Tibial nerve (tissue), 4 donors: ENCODE results near the gene GBGT1. TPM values are rescaled to one million over a fixed set of nuclear protein-coding genes. Genes with fewer than 3 reads are reported as not detected.

Experiments
- DNase-seq, 2 donors: peaks; one replicate each; pipeline ENCODE4 v3.0.0-alpha.2; 2019; ENCODE audit warnings: low spot score in 2 of 2
- H3K27ac ChIP-seq, 4 donors: fragments of 200-600 bp; sonication (generic) in 3 of 4; one replicate each; pipeline ENCODE4 v1.5.1; 2017 to 2019; ENCODE audit warnings: mild to moderate bottlenecking in 1 of 4
- H3K27me3 ChIP-seq, 2 donors: fragments of 200-600 bp; sonication (generic) in 1 of 2; one replicate each; pipeline versions ENCODE4 v1.5.1 to v1.6.0; 2017 to 2019
- H3K36me3 ChIP-seq, 3 donors: fragments of 200-600 bp; sonication (generic); one replicate each; pipeline ENCODE4 v1.5.1; 2018 to 2019
- H3K4me1 ChIP-seq, 4 donors: fragments of 200-600 bp; sonication (generic) in 3 of 4; one replicate each; pipeline ENCODE4 v1.5.1; 2017 to 2019
- H3K4me3 ChIP-seq, 4 donors: fragments of 200-600 bp; sonication (generic) in 3 of 4; one replicate each; pipeline ENCODE4 v1.5.1; 2017 to 2019; ENCODE audit warnings: mild to moderate bottlenecking in 1 of 4, moderate library complexity in 1 of 4
- H3K9me3 ChIP-seq, 4 donors: fragments of 200-600 bp; sonication (generic) in 3 of 4; one replicate each; pipeline ENCODE4 v1.5.1; 2017 to 2019
- EP300 ChIP-seq, 2 donors: sonication (generic); formaldehyde crosslinking; IDR thresholded peaks; one replicate each; pipeline ENCODE4 v1.6.1; 2017; ENCODE audit warnings: antibody characterized with exemption in 2 of 2, mild to moderate bottlenecking in 1 of 2
- POLR2A ChIP-seq, 2 donors: fragments of 450-650 bp; IDR thresholded peaks; one replicate each; pipeline ENCODE4 v1.6.1; 2017; ENCODE audit warnings: antibody characterized with exemption in 2 of 2, mild to moderate bottlenecking in 2 of 2, moderate library complexity in 2 of 2
- WGBS, 2 donors: methylation state at CpG; one replicate each; pipeline ENCODE4 v1.1.5; 2018; 5-methylcytosine and 5-hydroxymethylcytosine counted together
- total RNA-seq, 4 donors: library from RNA; depleted of rRNA; stranded (reverse); fragments of >200 nt; gene quantifications; one replicate each; pipeline ENCODE4 v1.1.0, GENCODE V29; 2016
- TF ChIP-seq, protein P1 (sequence below), 5 experiments: fragments of 200-600 bp in 3 of 5; fragments of 450-650 bp in 2 of 5; sonication (generic) in 3 of 5; IDR thresholded peaks; one replicate each; pipeline ENCODE4 v1.5.1; 2016 to 2019; ENCODE audit warnings: antibody characterized with exemption in 5 of 5, mild to moderate bottlenecking in 3 of 5, moderate library complexity in 2 of 5

Gene GBGT1
- total RNA-seq, 4 donors from 2014 or later = 15.3 to 63.3 (median 36.8) TPM

GRCh38 chr9:133109931-133110650 lies 53.6 kb downstream of the GBGT1 start:
- Histone ChIP-seq H3K27me3 (no peaks in the 10 kb centered on the region), H3K9me3 (no peaks in the 10 kb centered on the region), H3K27ac (no peak overlapping the region), H3K4me1 (peaks cover 0 to 37% (median 32%) of the 10 kb centered on the region in 4 donors), H3K36me3 (peaks cover 7 to 72% (median 41%) of the 10 kb centered on the region in 3 donors), H3K4me3 (no peak overlapping the region)
- 93% methylated on average over 18 of the region's 18 CpGs for WGBS, 2 donors
- TF ChIP-seq EP300 (IDR thresholded peaks at IDR 0.05) (no peak), POLR2A (IDR thresholded peaks at IDR 0.05) (no peak)
- TF ChIP-seq, protein P1, sequence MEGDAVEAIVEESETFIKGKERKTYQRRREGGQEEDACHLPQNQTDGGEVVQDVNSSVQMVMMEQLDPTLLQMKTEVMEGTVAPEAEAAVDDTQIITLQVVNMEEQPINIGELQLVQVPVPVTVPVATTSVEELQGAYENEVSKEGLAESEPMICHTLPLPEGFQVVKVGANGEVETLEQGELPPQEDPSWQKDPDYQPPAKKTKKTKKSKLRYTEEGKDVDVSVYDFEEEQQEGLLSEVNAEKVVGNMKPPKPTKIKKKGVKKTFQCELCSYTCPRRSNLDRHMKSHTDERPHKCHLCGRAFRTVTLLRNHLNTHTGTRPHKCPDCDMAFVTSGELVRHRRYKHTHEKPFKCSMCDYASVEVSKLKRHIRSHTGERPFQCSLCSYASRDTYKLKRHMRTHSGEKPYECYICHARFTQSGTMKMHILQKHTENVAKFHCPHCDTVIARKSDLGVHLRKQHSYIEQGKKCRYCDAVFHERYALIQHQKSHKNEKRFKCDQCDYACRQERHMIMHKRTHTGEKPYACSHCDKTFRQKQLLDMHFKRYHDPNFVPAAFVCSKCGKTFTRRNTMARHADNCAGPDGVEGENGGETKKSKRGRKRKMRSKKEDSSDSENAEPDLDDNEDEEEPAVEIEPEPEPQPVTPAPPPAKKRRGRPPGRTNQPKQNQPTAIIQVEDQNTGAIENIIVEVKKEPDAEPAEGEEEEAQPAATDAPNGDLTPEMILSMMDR (IDR thresholded peaks at IDR 0.05) = no peak
- no peak for DNase-seq

DNA sequence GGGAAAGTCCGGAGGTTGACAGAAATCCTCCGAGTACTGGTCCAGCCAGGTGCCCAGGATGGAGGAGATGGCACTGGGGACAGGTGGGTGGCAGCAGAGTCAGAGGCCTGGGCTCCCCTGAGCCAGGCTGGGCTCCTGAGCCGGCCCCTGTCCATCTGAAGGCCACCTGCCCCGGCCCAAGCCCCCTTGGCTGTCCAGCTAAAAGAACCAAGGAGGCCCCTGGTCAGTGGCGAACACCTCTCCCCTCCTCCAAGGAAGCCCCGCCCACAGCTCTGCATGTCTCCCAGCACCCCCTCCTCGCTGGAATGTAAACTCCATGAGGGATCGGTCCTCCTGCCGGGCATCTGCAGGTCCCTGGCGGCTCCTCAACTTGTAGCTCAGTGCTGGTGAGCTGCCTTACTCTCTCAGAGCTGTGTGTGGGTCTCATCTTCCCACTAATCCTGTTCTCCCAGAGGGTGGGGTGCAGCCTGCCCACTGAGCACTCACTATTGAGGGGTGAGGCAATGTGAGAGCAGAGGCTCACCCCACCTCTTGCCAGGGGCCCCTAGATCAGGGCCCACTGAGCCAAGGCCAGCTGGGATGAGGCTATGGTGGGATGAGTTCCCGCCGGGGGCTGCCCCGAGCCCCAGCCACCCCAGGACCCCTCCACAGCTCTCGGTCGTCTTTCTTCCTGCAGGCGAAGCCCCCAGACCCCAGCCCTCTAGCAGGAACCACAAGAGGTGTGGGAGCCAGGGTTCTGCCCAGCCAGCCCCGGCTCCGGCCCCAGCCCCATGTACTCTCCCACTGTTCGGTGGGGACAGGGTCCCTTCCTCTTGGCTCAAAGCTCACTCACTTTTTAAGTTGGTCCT lies 54.7 kb downstream of the GBGT1 start:
- DNase-seq = no peak
- Histone ChIP-seq H3K36me3 (peaks cover 7 to 83% (median 41%) of the 10 kb centered on the region in 3 donors), H3K27me3 (no peaks in the 10 kb centered on the region), H3K4me1 (peaks cover 0 to 26% (median 21%) of the 10 kb centered on the region in 4 donors), H3K9me3 (no peaks in the 10 kb centered on the region), H3K4me3 (no peak overlapping the region), H3K27ac (no peak overlapping the region)
- WGBS, 2 donors = 93 to 96% methylated on average over 11 to 15 of the region's 19 CpGs
- TF ChIP-seq POLR2A (IDR thresholded peaks at IDR 0.05) (no peak), EP300 (IDR thresholded peaks at IDR 0.05) (no peak)
- TF ChIP-seq, protein P1 (IDR thresholded peaks at IDR 0.05) = no peak

- no peaks in the 10 kb centered on the region for H3K9me3 ChIP-seq
- no peak overlapping the region for H3K27ac ChIP-seq
- TF ChIP-seq POLR2A (IDR thresholded peaks at IDR 0.05) (no peak), EP300 (IDR thresholded peaks at IDR 0.05) (no peak)
- TF ChIP-seq, protein P1 (IDR thresholded peaks at IDR 0.05) = no peak
- DNase-seq = no peak
- no peaks in the 10 kb centered on the region for H3K27me3 ChIP-seq
- peaks cover 7 to 90% (median 41%) of the 10 kb centered on the region in 3 donors for H3K36me3 ChIP-seq
- no peak overlapping the region for H3K4me3 ChIP-seq
- WGBS, 2 donors = 93 to 96% methylated on average over 14 to 16 of the region's 18 CpGs
- H3K4me1 ChIP-seq = peaks cover 0 to 24% (median 15%) of the 10 kb centered on the region in 4 donors
These were observed 55.5 kb downstream of the GBGT1 start for GRCh38 chr9:133107961-133108793.

DNA sequence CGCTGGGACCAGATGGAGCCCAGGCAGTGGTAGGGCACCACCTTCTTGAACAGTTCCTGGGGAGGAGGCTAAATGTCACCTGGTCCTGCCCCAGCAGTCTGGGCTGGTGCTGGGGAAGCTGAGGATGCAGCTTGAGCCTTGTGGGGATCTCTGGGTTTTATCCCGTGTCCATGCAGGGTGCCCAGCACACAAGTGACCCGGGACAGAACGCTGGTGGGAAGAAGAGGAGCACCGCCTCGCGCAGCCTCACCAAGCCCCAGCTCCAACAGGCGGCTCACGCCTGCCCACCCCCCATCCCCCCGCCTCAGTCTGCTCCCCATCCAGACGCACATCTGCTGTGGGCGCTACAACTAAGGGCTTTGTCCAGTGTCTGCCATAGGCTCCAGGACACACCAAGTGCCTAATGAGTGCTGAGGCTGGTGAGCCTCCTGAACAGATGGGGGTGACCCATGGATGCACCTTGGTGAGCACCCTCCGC lies 56.4 kb downstream of the GBGT1 start:
- Histone ChIP-seq H3K4me3 (no peak overlapping the region), H3K36me3 (peaks cover 7 to 99% (median 48%) of the 10 kb centered on the region in 3 donors), H3K4me1 (peaks cover 0 to 15% (median 6%) of the 10 kb centered on the region in 4 donors), H3K27me3 (no peaks in the 10 kb centered on the region), H3K27ac (no peak overlapping the region), H3K9me3 (no peaks in the 10 kb centered on the region)
- TF ChIP-seq, protein P1 (IDR thresholded peaks at IDR 0.05) = no peak
- TF ChIP-seq EP300 (IDR thresholded peaks at IDR 0.05) (no peak), POLR2A (IDR thresholded peaks at IDR 0.05) (no peak)
- DNase-seq = no peak
- 92 to 93% methylated on average over 6 to 11 of the region's 13 CpGs for WGBS, 2 donors
